ENCODE data around the gene ZNF91.
A peak's percentile ranks its signal among the peaks of the same experiment; 100 is the strongest.
"Not testable (repeated sequence)": the region's sequence is repeated elsewhere in the genome, so short reads cannot be mapped to it uniquely, and the experiment has no call there.

Gene ZNF91
- total RNA-seq = 111 to 239 reads per million in 2 experiments

- DNase-seq (ENCODE audit: low read depth) = peak; percentile 88
These were observed at the start of gene ZNF91 for GRCh38 chr19:23395041-23395721. ZNF91 (minus strand) TSS chr19:23395471; CDS start chr19:23395354, 117 bp downstream.

- DNase-seq (ENCODE audit: low read depth) = no peak
These were observed 45.5 kb upstream of the ZNF91 start for GRCh38 chr19:23440791-23441190.

GRCh38 chr19:23440207-23440606, 44.9 kb upstream of the ZNF91 start:
- no peak for DNase-seq (ENCODE audit: low read depth)

GRCh38 chr19:23439623-23440022, 44.4 kb upstream of the ZNF91 start:
- DNase-seq (ENCODE audit: low read depth) = no peak

GRCh38 chr19:23437901-23438300, 42.6 kb upstream of the ZNF91 start:
- DNase-seq (ENCODE audit: low read depth) = no peak

- no peak for DNase-seq (ENCODE audit: low read depth)
These were observed 41.7 kb upstream of the ZNF91 start for GRCh38 chr19:23436944-23437343.

GRCh38 chr19:23436318-23436717, 41.0 kb upstream of the ZNF91 start:
- no peak for DNase-seq (ENCODE audit: low read depth)

- no peak for DNase-seq (ENCODE audit: low read depth)
These were observed 25.6 kb upstream of the ZNF91 start for GRCh38 chr19:23420824-23421223.

GRCh38 chr19:23419261-23419660, 24.0 kb upstream of the ZNF91 start:
- not testable (repeated sequence) for DNase-seq (ENCODE audit: low read depth)

GRCh38 chr19:23415561-23416191, 20.4 kb upstream of the ZNF91 start:
- no peak for DNase-seq (ENCODE audit: low read depth)

- no peak for DNase-seq (ENCODE audit: low read depth)
These were observed 19.8 kb upstream of the ZNF91 start for GRCh38 chr19:23415034-23415433.

- no peak for DNase-seq (ENCODE audit: low read depth)
These were observed 14.9 kb upstream of the ZNF91 start for GRCh38 chr19:23410155-23410554.

GRCh38 chr19:23409392-23410048, 14.2 kb upstream of the ZNF91 start:
- DNase-seq (ENCODE audit: low read depth) = no peak

GRCh38 chr19:23407616-23408133, 12.4 kb upstream of the ZNF91 start:
- DNase-seq (ENCODE audit: low read depth) = no peak

GRCh38 chr19:23406721-23407120, 11.4 kb upstream of the ZNF91 start:
- DNase-seq (ENCODE audit: low read depth) = no peak

GRCh38 chr19:23406091-23406490, 10.8 kb upstream of the ZNF91 start:
- no peak for DNase-seq (ENCODE audit: low read depth)

GRCh38 chr19:23404676-23405075, 9.4 kb upstream of the ZNF91 start:
- no peak for DNase-seq (ENCODE audit: low read depth)

- DNase-seq (ENCODE audit: low read depth) = no peak
These were observed 8.5 kb upstream of the ZNF91 start for GRCh38 chr19:23403581-23404324.

GRCh38 chr19:23403052-23403451, 7.8 kb upstream of the ZNF91 start:
- DNase-seq (ENCODE audit: low read depth) = no peak

- DNase-seq (ENCODE audit: low read depth) = no peak
These were observed 7.1 kb upstream of the ZNF91 start for GRCh38 chr19:23402388-23402787.

- no peak for DNase-seq (ENCODE audit: low read depth)
These were observed 5.9 kb upstream of the ZNF91 start for GRCh38 chr19:23401086-23401610.

- no peak for DNase-seq (ENCODE audit: low read depth)
These were observed 4.2 kb upstream of the ZNF91 start for GRCh38 chr19:23399443-23399842.

All from T follicular helper cell (primary cell).